Middle frontal gyrus (tissue), 1 donor: ENCODE data around the gene ZNF805.
"Not testable (repeated sequence)": the region's sequence is repeated elsewhere in the genome, so short reads cannot be mapped to it uniquely, and the experiment has no call there.

Experiments used
- DNase-seq: peaks from one replicate; pipeline ENCODE4 v3.0.0-alpha.2; 2015; ENCODE audit warnings: low spot score; ENCODE audit errors: extremely low spot score

ZNF805 gene

DNA sequence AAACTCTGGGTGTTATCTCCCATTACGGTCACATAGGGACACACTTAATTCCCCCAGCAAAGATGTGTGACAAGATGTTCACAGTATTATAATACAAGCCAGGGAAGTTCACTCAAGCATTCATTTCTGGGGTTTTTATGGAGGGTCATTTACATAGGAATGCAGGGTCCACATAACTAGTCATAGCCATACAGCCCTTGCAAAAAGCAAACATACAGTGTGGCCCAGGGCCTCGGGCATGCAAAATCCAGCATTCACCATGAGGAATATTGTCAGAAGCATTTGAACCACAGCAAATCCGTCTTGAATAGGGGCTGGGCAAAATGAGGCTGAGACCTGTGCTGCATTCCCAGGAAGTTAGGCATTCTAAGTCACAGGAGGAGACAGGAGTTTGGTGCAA is 26.9 kb downstream of the ZNF805 start:
- no peak for DNase-seq

DNA sequence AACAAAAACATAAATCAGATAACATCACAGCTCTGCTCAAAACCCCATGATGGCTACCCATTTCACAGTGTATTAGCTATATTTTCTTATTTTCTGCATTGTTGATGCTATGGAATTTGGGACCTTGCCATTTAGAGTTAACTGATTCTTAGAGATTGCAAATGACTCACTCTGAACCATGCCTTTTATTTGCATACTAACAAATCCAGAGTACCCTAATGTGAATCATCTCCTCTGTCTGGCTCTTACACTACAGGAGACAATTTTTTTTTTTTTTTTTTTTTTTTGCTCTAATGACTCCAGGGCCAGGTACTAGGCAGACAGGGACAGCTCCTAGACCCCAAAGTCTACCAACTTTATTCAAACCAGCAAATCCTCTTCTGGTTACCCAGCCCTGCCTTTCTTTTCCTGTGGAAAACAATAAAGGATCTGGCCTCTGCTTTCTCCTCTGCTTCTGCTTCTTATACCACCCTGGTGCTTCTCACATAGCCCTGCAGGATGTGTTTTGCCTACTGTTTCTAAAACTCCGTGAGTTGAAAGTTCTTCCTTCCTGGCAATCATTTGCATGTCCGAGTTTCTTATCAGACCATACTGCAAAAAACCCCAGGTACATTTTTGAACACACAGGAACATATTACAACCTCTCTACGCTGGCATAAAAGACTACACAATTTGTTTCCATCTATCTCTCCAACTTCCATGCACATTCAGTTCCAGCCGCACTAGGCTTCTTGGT is 29.3 kb downstream of the ZNF805 start:
- DNase-seq = no peak

DNA sequence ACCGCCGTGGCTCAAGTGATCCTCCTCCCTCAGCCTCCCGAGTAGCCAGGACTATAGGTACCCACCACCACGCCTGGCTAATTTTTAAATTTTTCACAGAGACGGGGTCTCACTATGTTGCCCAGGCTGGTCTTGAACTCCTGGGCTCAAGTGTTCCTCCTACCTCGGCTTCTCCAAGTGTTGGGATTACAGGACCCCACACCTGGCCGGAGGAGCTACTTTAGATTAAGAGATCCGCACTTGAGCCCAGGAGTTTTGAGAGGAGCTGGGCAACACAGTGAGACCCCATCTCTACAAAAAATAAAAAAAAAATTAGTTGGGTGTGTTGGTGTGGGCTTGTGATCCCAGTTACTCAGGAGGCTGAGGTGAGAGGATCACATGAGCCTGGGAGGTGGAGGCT is 30.8 kb downstream of the ZNF805 start:
- DNase-seq = no peak

DNA sequence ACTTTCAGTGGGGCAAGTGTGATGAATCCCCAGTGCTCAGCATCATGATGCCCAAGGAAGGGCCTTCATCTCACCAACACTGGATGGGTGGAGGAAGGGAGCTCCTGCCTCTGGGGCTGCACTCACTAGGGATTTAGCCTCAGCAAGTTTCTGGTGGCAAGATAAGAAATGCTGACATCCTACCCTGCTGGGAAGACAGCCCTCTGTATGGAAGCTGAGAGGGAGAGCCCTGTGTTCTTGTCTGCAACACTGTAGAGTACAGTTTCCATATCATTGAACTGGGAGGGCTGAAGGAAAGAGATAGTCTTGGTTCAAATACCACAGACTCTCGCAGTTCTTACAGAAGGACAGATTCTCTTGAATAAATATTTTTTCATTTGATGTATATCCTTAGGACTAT is 32.6 kb downstream of the ZNF805 start:
- no peak for DNase-seq

- no peak for DNase-seq
Measured at GRCh38 chr19:57276430-57276829, 36.0 kb downstream of the ZNF805 start.

DNA sequence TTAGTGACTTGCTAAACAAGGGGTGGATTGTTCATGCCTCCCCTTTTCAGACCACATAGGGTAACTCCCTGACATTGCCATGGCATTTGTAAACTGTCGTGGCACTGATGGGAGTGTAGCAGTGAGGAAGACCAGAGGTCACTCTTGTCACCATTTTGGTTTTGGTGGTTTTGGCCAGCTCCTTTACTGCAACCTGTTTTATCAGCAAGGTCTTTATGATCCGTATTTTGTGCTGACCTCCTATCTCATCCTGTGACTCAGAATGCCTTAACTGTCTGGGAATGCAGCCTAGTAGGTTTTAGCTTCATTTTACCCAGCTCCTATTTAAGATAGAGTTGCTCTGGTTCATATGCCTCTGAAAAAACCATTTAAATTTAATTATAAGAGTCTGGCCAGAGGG is 38.0 kb downstream of the ZNF805 start:
- not testable (repeated sequence) for DNase-seq

GRCh38 chr19:57279418-57280164 is 39.2 kb downstream of the ZNF805 start:
- peak; percentile 77 for DNase-seq

- DNase-seq = peak; percentile 95
Measured at GRCh38 chr19:57280165-57280961, 39.9 kb downstream of the ZNF805 start, which contains the start of gene ZNF460. ZNF460 (plus strand) TSS chr19:57280485; CDS start chr19:57280807, 322 bp downstream.

GRCh38 chr19:57280962-57281400 is 40.5 kb downstream of the ZNF805 start:
- DNase-seq = no peak

GRCh38 chr19:57282011-57282643 is 41.7 kb downstream of the ZNF805 start:
- no peak for DNase-seq

DNA sequence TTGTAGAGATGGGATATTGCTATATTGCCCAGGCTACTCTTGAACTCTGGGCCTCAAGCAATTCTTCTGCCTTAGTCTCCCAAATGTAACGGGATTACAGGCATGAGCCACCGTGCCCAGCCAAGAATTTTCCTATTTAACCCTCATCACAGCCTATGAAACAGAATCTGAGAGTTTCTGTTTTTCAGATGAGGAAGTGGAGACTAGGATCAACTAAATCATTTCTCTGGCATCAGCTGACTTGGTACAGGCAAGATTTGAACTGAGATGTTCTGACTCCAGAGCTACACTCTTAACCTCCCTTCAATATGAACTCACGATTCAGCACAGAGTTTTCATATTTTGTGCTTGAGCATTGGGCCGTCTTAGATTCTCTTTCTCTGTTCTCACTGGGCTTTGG is 47.9 kb downstream of the ZNF805 start:
- DNase-seq = no peak

DNA sequence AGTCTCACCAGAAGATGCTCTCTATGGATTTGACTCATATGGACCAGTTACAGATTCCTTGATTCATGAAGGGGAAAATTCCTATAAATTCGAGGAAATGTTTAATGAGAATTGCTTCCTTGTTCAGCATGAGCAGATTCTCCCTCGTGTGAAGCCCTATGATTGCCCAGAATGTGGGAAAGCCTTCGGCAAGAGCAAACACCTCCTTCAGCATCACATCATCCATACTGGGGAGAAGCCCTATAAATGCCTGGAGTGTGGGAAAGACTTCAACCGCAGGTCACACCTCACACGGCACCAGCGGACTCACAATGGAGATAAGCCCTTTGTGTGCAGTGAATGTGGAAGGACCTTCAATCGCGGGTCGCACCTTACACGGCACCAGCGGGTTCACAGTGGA is 50.5 kb downstream of the ZNF805 start:
- no peak for DNase-seq

DNA sequence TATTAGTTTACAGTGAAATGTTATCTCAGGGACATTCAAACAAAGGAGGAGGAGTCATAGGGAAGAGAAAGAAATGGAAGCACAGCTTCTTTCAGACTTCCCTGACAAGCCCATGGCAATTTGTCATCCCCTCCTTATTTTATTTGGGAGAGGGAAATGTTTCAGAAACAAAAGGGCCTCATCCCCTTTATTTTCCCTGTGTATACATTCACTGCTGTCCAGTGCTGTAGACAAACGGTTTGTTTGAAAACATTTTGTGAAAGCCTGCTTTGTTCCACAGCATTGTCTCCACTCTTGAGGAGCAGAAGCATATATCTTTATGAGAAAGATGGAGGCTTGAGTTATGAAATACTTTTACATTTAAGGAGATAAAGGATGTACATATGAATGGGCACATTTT is 52.1 kb downstream of the ZNF805 start:
- no peak for DNase-seq

GRCh38 chr19:57293719-57294118 is 53.3 kb downstream of the ZNF805 start:
- no peak for DNase-seq

GRCh38 chr19:57302020-57302465 is 61.6 kb downstream of the ZNF805 start:
- DNase-seq = no peak

- no peak for DNase-seq
Measured at GRCh38 chr19:57302727-57303401, 62.4 kb downstream of the ZNF805 start.
